ENCODE results near the gene STK24.

Gene STK24

GRCh38 chr13:98535501-98536354 is 41.2 kb downstream of the STK24 start:
- Histone ChIP-seq H3K27me3 (ENCODE audit: control insufficient read depth, low read length) (no peaks in the 10 kb centered on the region), H3K4me1 (ENCODE audit: control insufficient read depth, low read length) (no peaks in the 10 kb centered on the region), H3K79me2 (ENCODE audit: control insufficient read depth, low read length) (peaks cover 99% of the 10 kb centered on the region), H3K36me3 (ENCODE audit: control insufficient read depth, low read length) (peaks cover 3% of the 10 kb centered on the region; the same call in 1 of the 2 replicates), H3K9me2 (replicated peaks; ENCODE audit: control insufficient read depth, low read length) (no peaks in the 10 kb centered on the region), H4K20me1 (ENCODE audit: control insufficient read depth, insufficient read depth, low read depth, low read length) (peaks cover 45% of the 10 kb centered on the region), H3K4me2 (ENCODE audit: low read length) (no peak overlapping the region), H3K27ac (ENCODE audit: low read depth, low read length) (no peak overlapping the region), H3F3A (ENCODE audit: control insufficient read depth, insufficient read depth) (no peaks in the 10 kb centered on the region), H3K4me3 (ENCODE audit: low read length) (no peak overlapping the region), H3K9me3 (ENCODE audit: control insufficient read depth, insufficient read depth, low read length) (no peaks in the 10 kb centered on the region)
- no peak for TF ChIP-seq EZH2phosphoT487 (IDR thresholded peaks at IDR 0.05; ENCODE audit: borderline replicate concordance, low read length)
- TF ChIP-seq, protein P1, sequence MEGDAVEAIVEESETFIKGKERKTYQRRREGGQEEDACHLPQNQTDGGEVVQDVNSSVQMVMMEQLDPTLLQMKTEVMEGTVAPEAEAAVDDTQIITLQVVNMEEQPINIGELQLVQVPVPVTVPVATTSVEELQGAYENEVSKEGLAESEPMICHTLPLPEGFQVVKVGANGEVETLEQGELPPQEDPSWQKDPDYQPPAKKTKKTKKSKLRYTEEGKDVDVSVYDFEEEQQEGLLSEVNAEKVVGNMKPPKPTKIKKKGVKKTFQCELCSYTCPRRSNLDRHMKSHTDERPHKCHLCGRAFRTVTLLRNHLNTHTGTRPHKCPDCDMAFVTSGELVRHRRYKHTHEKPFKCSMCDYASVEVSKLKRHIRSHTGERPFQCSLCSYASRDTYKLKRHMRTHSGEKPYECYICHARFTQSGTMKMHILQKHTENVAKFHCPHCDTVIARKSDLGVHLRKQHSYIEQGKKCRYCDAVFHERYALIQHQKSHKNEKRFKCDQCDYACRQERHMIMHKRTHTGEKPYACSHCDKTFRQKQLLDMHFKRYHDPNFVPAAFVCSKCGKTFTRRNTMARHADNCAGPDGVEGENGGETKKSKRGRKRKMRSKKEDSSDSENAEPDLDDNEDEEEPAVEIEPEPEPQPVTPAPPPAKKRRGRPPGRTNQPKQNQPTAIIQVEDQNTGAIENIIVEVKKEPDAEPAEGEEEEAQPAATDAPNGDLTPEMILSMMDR (IDR thresholded peaks at IDR 0.05; ENCODE audit: low read depth, low read length, poor library complexity, severe bottlenecking) = no peak

DNA sequence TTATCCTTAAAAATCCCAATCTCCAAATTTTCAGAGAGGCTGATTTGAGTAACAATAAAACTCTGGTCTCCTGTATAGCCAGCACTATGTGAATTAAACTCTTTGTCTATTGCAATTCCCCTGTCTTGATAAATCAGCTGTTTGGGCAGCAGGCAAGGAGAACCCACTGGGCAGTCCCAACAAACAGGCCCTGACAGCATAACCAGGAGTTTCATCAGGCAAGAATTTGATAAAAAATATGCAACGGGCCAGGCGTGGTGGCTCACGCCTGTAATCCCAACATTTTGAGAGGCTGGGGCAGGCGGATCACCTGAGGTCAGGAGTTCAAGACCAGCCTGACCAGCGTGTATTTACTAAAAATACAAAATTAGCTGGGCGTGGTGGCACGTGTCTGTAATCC is 42.1 kb downstream of the STK24 start:
- Histone ChIP-seq H3K4me3 (ENCODE audit: low read length) (no peak overlapping the region), H4K20me1 (ENCODE audit: control insufficient read depth, insufficient read depth, low read depth, low read length) (peaks cover 38% of the 10 kb centered on the region), H3F3A (ENCODE audit: control insufficient read depth, insufficient read depth) (no peaks in the 10 kb centered on the region), H3K9me2 (replicated peaks; ENCODE audit: control insufficient read depth, low read length) (no peaks in the 10 kb centered on the region), H3K4me1 (ENCODE audit: control insufficient read depth, low read length) (no peaks in the 10 kb centered on the region), H3K36me3 (ENCODE audit: control insufficient read depth, low read length) (peaks cover 3% of the 10 kb centered on the region; the same call in 1 of the 2 replicates), H3K27me3 (ENCODE audit: control insufficient read depth, low read length) (no peaks in the 10 kb centered on the region), H3K4me2 (ENCODE audit: low read length) (no peak overlapping the region), H3K79me2 (ENCODE audit: control insufficient read depth, low read length) (peaks cover 99% of the 10 kb centered on the region), H3K27ac (ENCODE audit: low read depth, low read length) (no peak overlapping the region), H3K9me3 (ENCODE audit: control insufficient read depth, insufficient read depth, low read length) (no peaks in the 10 kb centered on the region)
- TF ChIP-seq, protein P1 (IDR thresholded peaks at IDR 0.05; ENCODE audit: low read depth, low read length, poor library complexity, severe bottlenecking) = no peak
- TF ChIP-seq EZH2phosphoT487 (IDR thresholded peaks at IDR 0.05; ENCODE audit: borderline replicate concordance, low read length) = no peak

GRCh38 chr13:98533912-98534311 is 43.0 kb downstream of the STK24 start:
- Histone ChIP-seq H3K9me3 (ENCODE audit: control insufficient read depth, insufficient read depth, low read length) (no peaks in the 10 kb centered on the region), H3K79me2 (ENCODE audit: control insufficient read depth, low read length) (peaks cover 99% of the 10 kb centered on the region), H3K27ac (ENCODE audit: low read depth, low read length) (no peak overlapping the region), H3K4me2 (ENCODE audit: low read length) (no peak overlapping the region), H3F3A (ENCODE audit: control insufficient read depth, insufficient read depth) (no peaks in the 10 kb centered on the region), H4K20me1 (ENCODE audit: control insufficient read depth, insufficient read depth, low read depth, low read length) (peaks cover 35% of the 10 kb centered on the region), H3K4me1 (ENCODE audit: control insufficient read depth, low read length) (no peaks in the 10 kb centered on the region), H3K27me3 (ENCODE audit: control insufficient read depth, low read length) (no peaks in the 10 kb centered on the region), H3K9me2 (replicated peaks; ENCODE audit: control insufficient read depth, low read length) (no peaks in the 10 kb centered on the region), H3K36me3 (ENCODE audit: control insufficient read depth, low read length) (no peaks in the 10 kb centered on the region; the same call in 1 of the 2 replicates), H3K4me3 (ENCODE audit: low read length) (no peak overlapping the region)
- TF ChIP-seq, protein P1 (IDR thresholded peaks at IDR 0.05; ENCODE audit: low read depth, low read length, poor library complexity, severe bottlenecking) = no peak
- no peak for TF ChIP-seq EZH2phosphoT487 (IDR thresholded peaks at IDR 0.05; ENCODE audit: borderline replicate concordance, low read length)
